GM21619 (cell line): ENCODE data around the gene LRRFIP1.
"Not testable (repeated sequence)": the region's sequence is repeated elsewhere in the genome, so short reads cannot be mapped to it uniquely, and the experiment has no call there.

Experiments used
- ATAC-seq: cut with Tn5 transposase; IDR thresholded peaks from one replicate; pipeline ENCODE4 v1.9.1; 2021; ENCODE audit not compliant: unreplicated experiment

LRRFIP1 gene

DNA sequence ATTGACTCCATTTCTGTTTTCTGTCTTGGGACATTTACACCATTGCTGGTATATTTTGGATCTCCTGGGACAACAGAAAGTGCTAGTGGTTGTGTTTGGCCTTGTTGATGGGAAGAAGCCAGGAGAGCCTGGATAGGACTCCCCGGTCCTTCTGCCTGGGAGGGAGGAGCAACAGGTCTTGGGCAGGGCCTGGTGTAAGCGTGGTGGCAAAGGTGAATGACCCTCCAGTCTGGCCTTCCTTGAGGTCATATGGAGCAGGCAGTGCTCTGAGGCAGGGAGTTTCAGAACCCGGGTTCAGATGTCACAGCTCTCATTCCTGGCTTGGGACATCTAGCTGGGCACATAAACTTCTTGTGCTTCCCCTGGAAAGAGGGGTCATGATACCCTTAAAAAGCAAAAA lies 115.2 kb downstream of the LRRFIP1 start:
- no peak for ATAC-seq

DNA sequence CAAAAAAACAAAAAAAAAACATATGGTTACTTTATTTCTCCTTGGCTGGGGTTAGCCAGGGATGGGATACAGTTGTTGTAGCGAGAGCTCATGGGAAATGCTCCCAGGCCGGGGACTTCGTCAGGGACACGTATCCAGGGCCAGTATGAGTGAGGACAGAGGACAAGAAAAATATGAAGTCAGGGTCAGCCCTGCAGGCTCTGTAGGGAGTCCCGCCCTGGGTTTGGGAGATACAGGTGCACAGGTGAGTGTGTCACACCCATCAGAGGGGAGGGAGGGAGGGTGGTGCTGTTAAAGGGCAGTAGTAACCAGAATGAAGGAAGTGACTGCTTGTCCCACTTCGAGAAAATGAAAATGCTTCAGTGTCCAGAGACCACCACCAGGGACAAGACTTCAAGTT lies 115.6 kb downstream of the LRRFIP1 start:
- ATAC-seq, result no peak

GRCh38 chr2:237743561-237744269 lies 116.3 kb downstream of the LRRFIP1 start:
- no peak for ATAC-seq

GRCh38 chr2:237744270-237744612 lies 116.9 kb downstream of the LRRFIP1 start:
- ATAC-seq, result no peak

DNA sequence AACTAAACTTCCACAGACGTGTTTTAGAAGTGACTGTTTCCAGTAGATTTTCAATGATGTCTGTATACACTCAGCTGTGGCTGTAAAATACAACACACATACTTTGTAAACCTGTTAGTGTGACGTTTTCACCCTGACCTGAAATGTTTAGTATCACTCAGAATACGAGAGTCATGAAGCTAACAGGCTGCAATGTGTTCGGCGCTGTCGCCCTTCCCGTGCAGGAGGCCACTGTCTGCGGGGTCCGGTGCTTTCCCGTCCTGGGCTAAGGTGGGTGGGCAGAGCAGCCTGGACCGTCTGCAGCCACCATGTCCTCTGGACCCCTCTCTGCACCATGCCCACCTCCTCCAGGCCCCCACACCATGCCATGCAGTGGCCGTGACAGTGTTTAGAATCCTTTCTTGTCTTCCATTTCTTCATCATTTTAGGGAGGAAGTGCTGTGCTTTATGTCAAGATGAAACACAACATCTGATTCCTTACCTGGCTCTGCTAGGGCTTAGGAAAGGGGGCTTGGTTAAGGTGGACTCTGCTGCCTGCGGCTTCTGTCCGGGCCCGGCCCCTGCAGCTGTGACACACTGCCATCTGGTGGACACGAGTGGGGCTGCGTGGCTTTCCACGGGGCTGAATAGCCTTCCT lies 117.3 kb downstream of the LRRFIP1 start:
- ATAC-seq, result peak; percentile 74

GRCh38 chr2:237745250-237745613 lies 117.8 kb downstream of the LRRFIP1 start:
- no peak for ATAC-seq

- no peak for ATAC-seq
Observed at GRCh38 chr2:237746302-237747080, 119.1 kb downstream of the LRRFIP1 start.

- ATAC-seq, result no peak
Observed at GRCh38 chr2:237747189-237747588, 119.8 kb downstream of the LRRFIP1 start.

GRCh38 chr2:237749002-237749401 lies 121.6 kb downstream of the LRRFIP1 start:
- no peak for ATAC-seq

GRCh38 chr2:237749961-237750360 lies 122.6 kb downstream of the LRRFIP1 start:
- no peak for ATAC-seq

- ATAC-seq, result not testable (repeated sequence)
Observed at GRCh38 chr2:237750441-237750840, 123.1 kb downstream of the LRRFIP1 start.

- ATAC-seq, result peak; percentile 99
Observed at GRCh38 chr2:237752761-237753165, 125.4 kb downstream of the LRRFIP1 start.

DNA sequence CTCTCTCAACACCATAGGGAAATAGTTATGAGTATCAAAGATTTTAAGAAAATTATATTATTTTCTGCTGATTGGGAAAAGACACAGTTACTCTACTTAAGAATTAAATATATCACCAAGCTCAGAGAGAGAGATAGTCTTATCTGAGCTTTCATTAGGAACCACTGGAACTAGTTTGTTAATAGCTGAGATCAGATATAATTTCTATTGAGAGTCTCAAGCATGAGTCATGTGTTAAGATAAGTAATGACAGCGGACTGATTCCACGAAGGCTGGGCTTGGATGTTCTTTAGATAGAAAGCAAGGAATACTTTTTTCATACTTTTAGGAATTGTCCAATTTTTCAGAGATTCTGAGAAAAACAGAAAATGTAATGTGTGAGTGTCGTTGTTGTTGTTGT lies 126.8 kb downstream of the LRRFIP1 start:
- no peak for ATAC-seq

GRCh38 chr2:237754626-237755248 lies 127.3 kb downstream of the LRRFIP1 start:
- no peak for ATAC-seq

DNA sequence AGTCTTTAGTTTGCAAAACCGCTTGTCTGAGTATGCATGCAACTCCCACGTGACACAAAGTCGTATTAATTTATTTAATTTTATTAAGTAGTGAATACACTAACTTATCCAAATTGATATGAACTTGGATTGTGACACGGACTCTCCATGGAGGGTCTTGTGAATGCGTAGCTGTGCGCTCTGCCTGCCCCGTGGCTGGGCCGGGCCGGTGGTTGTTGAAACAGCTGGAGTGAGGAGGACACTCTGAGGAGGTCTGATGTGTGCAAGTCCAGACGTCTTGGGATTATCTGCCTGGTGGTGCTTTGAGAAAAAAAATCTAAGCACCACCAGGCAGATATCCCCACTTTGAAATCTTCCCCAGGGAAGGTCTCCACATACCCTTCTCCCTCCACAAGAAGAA lies 130.2 kb downstream of the LRRFIP1 start:
- no peak for ATAC-seq

GRCh38 chr2:237758185-237758584 lies 130.8 kb downstream of the LRRFIP1 start:
- ATAC-seq, result no peak

DNA sequence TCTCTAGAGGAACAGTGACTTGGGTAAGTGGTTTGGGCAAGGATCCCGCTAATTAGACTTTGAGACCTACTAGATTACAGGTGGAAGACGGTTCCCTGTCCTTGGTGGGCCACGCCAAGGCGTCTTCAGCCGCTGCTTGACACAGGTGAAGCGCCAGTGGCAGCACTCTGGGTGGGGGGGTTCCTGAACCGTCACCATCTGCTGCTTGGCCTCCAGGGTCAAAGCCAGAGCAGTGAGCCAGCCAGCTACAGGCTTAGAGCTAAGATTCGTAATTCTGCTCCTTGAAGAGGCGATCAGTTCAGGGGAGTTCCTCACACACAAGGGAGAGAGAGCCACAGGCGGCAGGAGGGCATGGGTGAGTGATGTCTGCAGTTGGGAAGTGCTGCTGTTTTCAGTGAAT lies 131.8 kb downstream of the LRRFIP1 start:
- no peak for ATAC-seq

- ATAC-seq, result no peak
Observed at GRCh38 chr2:237760506-237761502, 133.4 kb downstream of the LRRFIP1 start.

GRCh38 chr2:237762291-237763182 lies 135.2 kb downstream of the LRRFIP1 start:
- not testable (repeated sequence) for ATAC-seq
